NCI-H2196 treated with DMSO at 0.1 percent for 48 hours (cell line): Measurements from ENCODE around the gene ZNF722.
"Not testable (repeated sequence)": the region's sequence is repeated elsewhere in the genome, so short reads cannot be mapped to it uniquely, and the experiment has no call there.

Experiments
- DNase-seq: peaks from one replicate; lab custom pipeline; 2025; ENCODE audit not compliant: unreplicated experiment; lab: John Stamatoyannopoulos, UW

Gene ZNF722

DNA sequence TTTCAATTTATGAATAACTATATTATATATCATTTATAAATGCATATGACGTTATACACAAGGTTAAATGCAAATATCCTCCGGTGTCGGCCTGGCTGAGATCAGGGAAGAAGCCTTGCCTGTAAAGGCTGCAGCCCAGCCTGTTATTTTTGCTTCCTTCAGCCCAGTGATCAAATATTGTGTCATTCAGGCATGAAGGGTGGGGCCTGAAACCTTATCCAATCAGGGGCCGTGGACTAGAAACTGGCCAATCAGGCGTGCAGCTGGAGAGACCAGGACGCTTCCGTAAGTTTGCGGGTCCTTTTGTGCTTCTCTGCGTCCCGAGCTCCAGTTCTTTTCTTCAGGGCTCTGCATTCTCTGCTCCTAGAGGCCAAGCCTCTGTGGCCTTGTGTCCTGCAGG is at the start of gene ZNF722:
Gene ZNF722, plus strand, starts transcription at position 301 of the 400 bp plus-strand sequence. CDS start 113 bp downstream, outside the sequence.
- no peak for DNase-seq

GRCh38 chr7:63953181-63953580 is 45.5 kb upstream of the ZNF722 start:
- DNase-seq = no peak

DNA sequence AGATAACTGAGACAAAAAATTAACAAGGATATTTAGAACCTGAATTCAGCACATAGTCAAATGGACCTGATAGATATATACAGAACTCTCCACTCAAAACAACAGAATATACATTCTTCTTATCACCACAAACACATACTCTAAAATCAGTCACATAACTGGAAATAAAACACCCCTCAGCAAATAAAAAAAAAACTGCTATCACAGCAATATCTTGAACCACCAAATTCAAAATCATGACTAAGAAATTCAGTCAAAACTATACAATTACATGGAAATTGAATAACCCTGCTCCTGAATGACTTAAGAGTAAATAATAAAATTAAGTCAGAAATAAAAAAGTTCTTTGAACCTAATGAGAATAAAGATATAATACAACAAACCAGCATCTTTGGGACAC is 30.0 kb upstream of the ZNF722 start:
- DNase-seq = no peak

GRCh38 chr7:64015496-64015895 is 16.8 kb downstream of the ZNF722 start:
- DNase-seq = not testable (repeated sequence)

GRCh38 chr7:64035388-64035787 is 36.7 kb downstream of the ZNF722 start:
- no peak for DNase-seq

GRCh38 chr7:64037095-64037494 is 38.4 kb downstream of the ZNF722 start:
- no peak for DNase-seq

- DNase-seq = no peak
These were observed 46.8 kb downstream of the ZNF722 start, which contains the start of gene ZNF727 for GRCh38 chr7:64045301-64046040. ZNF727 (plus strand) TSS chr7:64045434; CDS start chr7:64045622, 188 bp downstream.

DNA sequence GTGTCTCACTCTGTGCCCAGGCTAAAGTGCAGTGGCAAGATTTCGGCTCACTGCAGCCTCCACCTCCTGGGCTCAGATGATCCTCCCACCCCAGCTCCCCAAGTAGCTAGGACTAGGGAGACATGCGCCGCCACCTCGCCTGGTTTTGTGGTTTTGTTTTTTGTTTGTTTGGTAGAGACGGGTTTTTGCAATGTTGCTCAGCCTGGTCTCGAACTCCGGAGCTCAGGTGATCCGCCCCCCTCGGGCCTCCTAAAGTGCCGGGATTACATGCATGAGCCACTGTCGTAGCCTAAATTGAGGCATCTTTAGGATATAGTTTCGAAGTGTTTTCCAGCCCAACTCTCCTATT is 47.4 kb downstream of the ZNF722 start:
- DNase-seq = no peak
